K562 (cell line): Measurements from ENCODE around the gene C2orf69. TPM values are rescaled to one million over a fixed set of nuclear protein-coding genes. Genes with fewer than 3 reads are reported as not detected.
A peak's percentile ranks its signal among the peaks of the same experiment; 100 is the strongest.

ENCODE experiments used
- CTBP1 ChIP-seq: fragments of 450-650 bp; IDR thresholded peaks from 2 replicates; pipeline ENCODE4 v1.6.1; 2016; ENCODE audit warnings: borderline replicate concordance
- ESRRB ChIP-seq: fragments of 250-450 bp; sonication (Bioruptor Pico); IDR thresholded peaks from 2 replicates; pipeline ENCODE4 v1.5.0; 2020; ENCODE audit warnings: mild to moderate bottlenecking, moderate library complexity, borderline replicate concordance
- FOXK2 ChIP-seq, 2 experiments: fragments of 450-650 bp; IDR thresholded peaks in 1 of 2; conservative IDR thresholded peaks in 1 of 2; 2 replicates each; pipeline ENCODE4 v1.6.1; 2016; ENCODE audit warnings: low read depth in 2 of 2, mild to moderate bottlenecking in 1 of 2
- GTF2B ChIP-seq: IDR thresholded peaks from 2 replicates; pipeline ENCODE4 v1.6.1; 2011; ENCODE audit not compliant: insufficient read length; ENCODE audit errors: extremely low read depth
- KLF10 ChIP-seq: fragments of 250-450 bp; sonication (Bioruptor Pico); IDR thresholded peaks from 2 replicates; pipeline ENCODE4 v1.6.1; 2021; ENCODE audit warnings: matching md5 sums
- POU5F1 ChIP-seq: fragments of 150-350 bp; IDR thresholded peaks from 2 replicates; pipeline ENCODE4 v1.6.1; 2014; ENCODE audit warnings: borderline replicate concordance, low read length, low read depth, mild to moderate bottlenecking; ENCODE audit not compliant: partially characterized antibody
- RFX5 ChIP-seq: IDR thresholded peaks from 2 replicates; pipeline ENCODE4 v1.6.1; 2011; ENCODE audit warnings: low read depth, mild to moderate bottlenecking, improper control_type of control experiment, low read length
- TBL1XR1 ChIP-seq, 2 experiments: IDR thresholded peaks; 2 replicates each; pipeline ENCODE4 v1.6.1; 2012; ENCODE audit warnings: improper control_type of control experiment in 2 of 2, low read length in 2 of 2, mild to moderate bottlenecking in 1 of 2
- ZBTB34 ChIP-seq: fragments of 250-450 bp; sonication (Bioruptor Pico); IDR thresholded peaks from 2 replicates; pipeline ENCODE4 v1.8.0; 2021; ENCODE audit warnings: mild to moderate bottlenecking, moderate library complexity
- ZNF79 ChIP-seq: fragments of 250-450 bp; sonication (Bioruptor Pico); IDR thresholded peaks from 2 replicates; pipeline ENCODE4 v1.4.0; 2020; ENCODE audit warnings: low read depth, mild to moderate bottlenecking, moderate library complexity
- ZNF830 ChIP-seq: fragments of 250-450 bp; sonication (Bioruptor Pico); IDR thresholded peaks from 2 replicates; pipeline ENCODE4 v1.5.0; 2021; ENCODE audit warnings: mild to moderate bottlenecking
- polyA plus RNA-seq, 8 experiments: library from polyadenylated mRNA; depleted of rRNA in 4 of 8; stranded (reverse) in 5 of 8; unstranded in 3 of 8; fragments of >200 nt; fragmentation: Nextera tagmentation in 2 of 8; fragmentation: Illumina TruSeq in 1 of 8; extraction: Ambion mirVana in 2 of 8; extraction: Trizol in 1 of 8; gene quantifications; 2 replicates each; pipeline versions ENCODE4 v1.2.1 to v1.2.3, GENCODE V29; 2011 to 2014; ENCODE audit warnings: inconsistent platforms in 1 of 8, missing spikeins in 1 of 8
- total RNA-seq, 7 experiments: library from RNA; depleted of rRNA in 6 of 7; stranded (reverse); fragments of >200 nt in 6 of 7; fragmentation: Illumina TruSeq in 2 of 7; extraction: Trizol in 2 of 7; gene quantifications; 2 replicates each; pipeline versions ENCODE4 v1.2.1 to v1.2.3, GENCODE V29; 2011 to 2021; ENCODE audit warnings: low replicate concordance in 1 of 7
- TF ChIP-seq, protein P1 (sequence below): fragments of 450-650 bp; IDR thresholded peaks from 2 replicates; pipeline ENCODE4 v1.6.1; 2017; ENCODE audit warnings: antibody characterized with exemption
- TF ChIP-seq, protein P2 (sequence below): IDR thresholded peaks from 3 replicates; pipeline ENCODE4 v1.6.1; 2011; ENCODE audit warnings: borderline replicate concordance, mild to moderate bottlenecking; ENCODE audit not compliant: insufficient read length, insufficient read depth
- TF ChIP-seq, protein P3 (sequence below): IDR thresholded peaks from 2 replicates; pipeline ENCODE4 v1.6.1; 2011; ENCODE audit warnings: borderline replicate concordance, low read depth, mild to moderate bottlenecking, moderate library complexity, low read length; ENCODE audit not compliant: insufficient read depth, poor library complexity, severe bottlenecking
- TF ChIP-seq, protein P4 (sequence below), 3 experiments: fragments of 200-800 bp in 1 of 3; sonication (Bioruptor generic) in 1 of 3; sonication (generic) in 1 of 3; formaldehyde crosslinking in 1 of 3; IDR thresholded peaks; 2 replicates each; pipeline versions ENCODE4 v1.6.1 to v1.8.0; 2016 to 2022; ENCODE audit warnings: mild to moderate bottlenecking in 2 of 3, missing compliant biosample characterization in 2 of 3, missing genetic modification characterization in 2 of 3, missing genetic modification reagents in 1 of 3

C2orf69 gene
- total and polyA plus RNA-seq, 9 of the 15 experiments (the other 6 are each of a cell fraction or from before 2014, with no cell fraction given), result 3.4 to 9.8 (median 5.7) TPM

DNA sequence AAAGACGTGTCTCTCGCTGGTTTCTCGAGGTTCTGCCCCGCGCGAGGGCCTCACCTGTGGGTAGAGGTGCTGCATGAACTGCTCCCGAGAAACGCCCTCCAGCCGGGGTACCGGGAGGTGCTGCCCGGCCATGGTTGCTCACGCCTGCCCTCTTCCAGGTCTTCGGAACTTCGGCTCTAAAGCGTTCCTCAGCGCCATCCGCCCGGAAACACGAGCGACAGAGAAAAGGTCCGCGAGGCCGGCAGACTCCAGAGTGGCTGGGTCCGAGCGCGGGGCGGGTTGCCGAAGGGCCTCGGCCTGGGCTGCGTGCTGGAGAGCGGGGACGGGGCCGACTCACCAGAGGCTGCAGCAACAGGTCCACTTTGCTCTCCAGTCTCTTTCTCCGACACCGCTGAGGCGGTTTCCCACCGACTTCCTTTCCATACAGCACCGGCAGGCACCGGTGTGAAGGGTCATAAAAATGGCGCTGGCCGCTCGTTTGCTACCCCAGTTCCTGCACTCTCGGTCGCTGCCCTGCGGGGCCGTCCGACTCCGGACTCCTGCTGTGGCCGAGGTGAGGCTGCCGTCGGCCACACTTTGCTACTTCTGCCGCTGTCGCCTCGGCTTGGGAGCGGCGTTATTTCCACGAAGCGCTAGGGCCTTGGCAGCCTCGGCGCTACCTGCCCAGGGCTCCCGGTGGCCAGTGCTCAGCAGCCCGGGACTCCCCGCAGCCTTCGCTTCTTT lies 44.4 kb downstream of the C2orf69 start, which contains the start of the genes MAIP1 and TYW5 (continued):
- TF ChIP-seq ZBTB34 (CRISPR knock-in tag) (no peak), ZNF79 (CRISPR knock-in tag) (no peak), KLF10 (CRISPR knock-in tag) (no peak), CTBP1 (peak; percentile 88), POU5F1 (no peak), RFX5 (no peak), ZNF830 (CRISPR knock-in tag) (no peak), GTF2B (no peak), TBL1XR1 (IDR thresholded peaks at IDR 0.05; ENCODE audit: low read length in 2 of 2) (no peak), ESRRB (CRISPR knock-in tag) (no peak), FOXK2 (conservative IDR thresholded peaks at IDR 0.05 in 1 of 2, IDR thresholded peaks at IDR 0.05 in 1 of 2; ENCODE audit: low read depth in 2 of 2) (peak in 1 of 2 experiments; percentile 56; a peak in 2 of 4 replicates)
- TF ChIP-seq, protein P1, sequence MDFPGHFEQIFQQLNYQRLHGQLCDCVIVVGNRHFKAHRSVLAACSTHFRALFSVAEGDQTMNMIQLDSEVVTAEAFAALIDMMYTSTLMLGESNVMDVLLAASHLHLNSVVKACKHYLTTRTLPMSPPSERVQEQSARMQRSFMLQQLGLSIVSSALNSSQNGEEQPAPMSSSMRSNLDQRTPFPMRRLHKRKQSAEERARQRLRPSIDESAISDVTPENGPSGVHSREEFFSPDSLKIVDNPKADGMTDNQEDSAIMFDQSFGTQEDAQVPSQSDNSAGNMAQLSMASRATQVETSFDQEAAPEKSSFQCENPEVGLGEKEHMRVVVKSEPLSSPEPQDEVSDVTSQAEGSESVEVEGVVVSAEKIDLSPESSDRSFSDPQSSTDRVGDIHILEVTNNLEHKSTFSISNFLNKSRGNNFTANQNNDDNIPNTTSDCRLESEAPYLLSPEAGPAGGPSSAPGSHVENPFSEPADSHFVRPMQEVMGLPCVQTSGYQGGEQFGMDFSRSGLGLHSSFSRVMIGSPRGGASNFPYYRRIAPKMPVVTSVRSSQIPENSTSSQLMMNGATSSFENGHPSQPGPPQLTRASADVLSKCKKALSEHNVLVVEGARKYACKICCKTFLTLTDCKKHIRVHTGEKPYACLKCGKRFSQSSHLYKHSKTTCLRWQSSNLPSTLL, result no peak
- TF ChIP-seq, protein P2, sequence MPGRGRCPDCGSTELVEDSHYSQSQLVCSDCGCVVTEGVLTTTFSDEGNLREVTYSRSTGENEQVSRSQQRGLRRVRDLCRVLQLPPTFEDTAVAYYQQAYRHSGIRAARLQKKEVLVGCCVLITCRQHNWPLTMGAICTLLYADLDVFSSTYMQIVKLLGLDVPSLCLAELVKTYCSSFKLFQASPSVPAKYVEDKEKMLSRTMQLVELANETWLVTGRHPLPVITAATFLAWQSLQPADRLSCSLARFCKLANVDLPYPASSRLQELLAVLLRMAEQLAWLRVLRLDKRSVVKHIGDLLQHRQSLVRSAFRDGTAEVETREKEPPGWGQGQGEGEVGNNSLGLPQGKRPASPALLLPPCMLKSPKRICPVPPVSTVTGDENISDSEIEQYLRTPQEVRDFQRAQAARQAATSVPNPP, result no peak
- TF ChIP-seq, protein P3, sequence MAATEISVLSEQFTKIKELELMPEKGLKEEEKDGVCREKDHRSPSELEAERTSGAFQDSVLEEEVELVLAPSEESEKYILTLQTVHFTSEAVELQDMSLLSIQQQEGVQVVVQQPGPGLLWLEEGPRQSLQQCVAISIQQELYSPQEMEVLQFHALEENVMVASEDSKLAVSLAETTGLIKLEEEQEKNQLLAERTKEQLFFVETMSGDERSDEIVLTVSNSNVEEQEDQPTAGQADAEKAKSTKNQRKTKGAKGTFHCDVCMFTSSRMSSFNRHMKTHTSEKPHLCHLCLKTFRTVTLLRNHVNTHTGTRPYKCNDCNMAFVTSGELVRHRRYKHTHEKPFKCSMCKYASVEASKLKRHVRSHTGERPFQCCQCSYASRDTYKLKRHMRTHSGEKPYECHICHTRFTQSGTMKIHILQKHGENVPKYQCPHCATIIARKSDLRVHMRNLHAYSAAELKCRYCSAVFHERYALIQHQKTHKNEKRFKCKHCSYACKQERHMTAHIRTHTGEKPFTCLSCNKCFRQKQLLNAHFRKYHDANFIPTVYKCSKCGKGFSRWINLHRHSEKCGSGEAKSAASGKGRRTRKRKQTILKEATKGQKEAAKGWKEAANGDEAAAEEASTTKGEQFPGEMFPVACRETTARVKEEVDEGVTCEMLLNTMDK, result no peak
- TF ChIP-seq, protein P4, sequence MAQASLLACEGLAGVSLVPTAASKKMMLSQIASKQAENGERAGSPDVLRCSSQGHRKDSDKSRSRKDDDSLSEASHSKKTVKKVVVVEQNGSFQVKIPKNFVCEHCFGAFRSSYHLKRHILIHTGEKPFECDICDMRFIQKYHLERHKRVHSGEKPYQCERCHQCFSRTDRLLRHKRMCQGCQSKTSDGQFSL (CRISPR knock-in tag; IDR thresholded peaks at IDR 0.05), result no peak
- TF ChIP-seq, protein P4 (tag; IDR thresholded peaks at IDR 0.05), result no peak
